H1 (cell line): ENCODE measurements around the gene ERGIC3. TPM values are rescaled to one million over a fixed set of nuclear protein-coding genes. Genes with fewer than 3 reads are reported as not detected.

Experiments
- CTCF ChIA-PET: fragments of 300-600 bp; sonication (Branson Sonifier 250); formaldehyde crosslinking; loops from one replicate; lab custom pipeline; 2021; ENCODE audit not compliant: partially characterized antibody; lab: Charles Lee
- POLR2A ChIA-PET: fragments of 300-600 bp; sonication (Branson Sonifier 250); formaldehyde crosslinking; loops from one replicate; lab custom pipeline; 2021; ENCODE audit warnings: inconsistent platforms; ENCODE audit not compliant: partially characterized antibody; lab: Charles Lee
- DNase-seq, 2 experiments: peaks; one replicate each; pipeline versions ENCODE4 v3.0.0 to v3.0.0-alpha.2; 2010 to 2022; ENCODE audit warnings: low spot score in 2 of 2, low read depth in 1 of 2, mixed read lengths in 1 of 2
- FAIRE-seq: peaks from 2 replicates; lab custom pipeline; 2011; peaks lifted over from hg19 to GRCh38; lab: Jason Lieb, UNC
- H2AFZ ChIP-seq: 2 replicates; pipeline ENCODE4 v1.8.1; 2012; ENCODE audit warnings: low read length, inconsistent platforms
- H2AK5ac ChIP-seq: 2 replicates; pipeline ENCODE4 v1.6.1; 2013; ENCODE audit warnings: low read depth, low read length
- H2BK120ac ChIP-seq: replicated peaks from 2 replicates; pipeline ENCODE3; 2013; ENCODE audit warnings: low read depth, low read length, inconsistent platforms
- H2BK12ac ChIP-seq: 2 replicates; pipeline ENCODE4 v1.6.1; 2013; ENCODE audit warnings: low read depth, low read length
- H2BK15ac ChIP-seq: 2 replicates; pipeline ENCODE4 v1.6.1; 2013; ENCODE audit warnings: low read length
- H2BK20ac ChIP-seq: 2 replicates; pipeline ENCODE4 v1.6.1; 2013; ENCODE audit warnings: low read length
- H2BK5ac ChIP-seq: 2 replicates; pipeline ENCODE4 v1.6.1; 2013; ENCODE audit warnings: low read depth, low read length
- H3K14ac ChIP-seq: 2 replicates; pipeline ENCODE4 v1.6.1; 2013; ENCODE audit warnings: inconsistent platforms; ENCODE audit not compliant: insufficient read length
- H3K18ac ChIP-seq: 2 replicates; pipeline ENCODE4 v1.6.1; 2013; ENCODE audit warnings: low read length; ENCODE audit errors: extremely low read depth
- H3K23ac ChIP-seq: 2 replicates; pipeline ENCODE4 v1.6.1; 2013; ENCODE audit warnings: inconsistent platforms; ENCODE audit not compliant: insufficient read length
- H3K23me2 ChIP-seq: 2 replicates; pipeline ENCODE4 v1.6.1; 2013; ENCODE audit warnings: low read depth, low read length
- H3K27ac ChIP-seq: 2 replicates; pipeline ENCODE4 v1.6.1; 2011; ENCODE audit warnings: low read depth, low read length, inconsistent platforms
- H3K27me3 ChIP-seq, 4 experiments: replicated peaks in 1 of 4; 1 replicate in 1 of 4; 2 replicates in 3 of 4; pipeline versions ENCODE4 v1.6.1 to v1.8.1; 2011 to 2013; ENCODE audit warnings: low read length in 3 of 4, mild to moderate bottlenecking in 3 of 4, inconsistent platforms in 2 of 4, mixed read lengths in 2 of 4, moderate library complexity in 1 of 4; ENCODE audit not compliant: control insufficient read depth in 3 of 4, insufficient read depth in 3 of 4; ENCODE audit errors: extremely low read depth in 1 of 4
- H3K36me3 ChIP-seq, 4 experiments: 2 replicates each; pipeline versions ENCODE4 v1.6.1 to v1.8.1; 2011 to 2013; ENCODE audit warnings: mild to moderate bottlenecking in 4 of 4, low read length in 3 of 4, moderate library complexity in 2 of 4, control low read depth in 1 of 4, inconsistent platforms in 1 of 4; ENCODE audit not compliant: insufficient read depth in 4 of 4, control insufficient read depth in 2 of 4
- H3K4ac ChIP-seq: replicated peaks from 2 replicates; pipeline ENCODE3; 2013; ENCODE audit warnings: low read length, low read depth, mixed read lengths, inconsistent platforms; ENCODE audit not compliant: insufficient read length
- H3K4me1 ChIP-seq, 4 experiments: replicated peaks in 1 of 4; 1 replicate in 1 of 4; 2 replicates in 3 of 4; pipeline versions ENCODE4 v1.6.1 to v1.8.1; 2011 to 2013; ENCODE audit warnings: low read length in 3 of 4, inconsistent platforms in 2 of 4, mixed read lengths in 1 of 4; ENCODE audit not compliant: insufficient read depth in 4 of 4, control insufficient read depth in 3 of 4
- H3K4me2 ChIP-seq, 2 experiments: 2 replicates each; pipeline versions ENCODE4 v1.6.1 to v1.8.1; 2011 to 2013; ENCODE audit warnings: low read depth in 2 of 2, low read length in 2 of 2, control low read depth in 1 of 2, inconsistent platforms in 1 of 2, mild to moderate bottlenecking in 1 of 2; ENCODE audit not compliant: insufficient read depth in 1 of 2
- H3K4me3 ChIP-seq, 4 experiments: fragments of 200-600, 300-600 bp in 1 of 4; sonication (generic), shearing (Covaris generic), sonication (Bioruptor Twin) in 1 of 4; 2 replicates each; pipeline versions ENCODE4 v1.5.1 to v1.8.1; 2011 to 2016; ENCODE audit warnings: low read length in 4 of 4, low read depth in 3 of 4, control low read depth in 2 of 4, inconsistent platforms in 2 of 4, mild to moderate bottlenecking in 2 of 4, mixed read lengths in 1 of 4, moderate library complexity in 1 of 4; ENCODE audit not compliant: insufficient read depth in 2 of 4; ENCODE audit errors: extremely low read depth in 1 of 4
- H3K56ac ChIP-seq: replicated peaks from 2 replicates; pipeline ENCODE3; 2013; ENCODE audit warnings: low read depth, mild to moderate bottlenecking, mixed read lengths, low read length, inconsistent platforms; ENCODE audit not compliant: insufficient read length
- H3K79me1 ChIP-seq: 2 replicates; pipeline ENCODE4 v1.6.1; 2013; ENCODE audit warnings: low read depth, low read length, control low read depth
- H3K79me2 ChIP-seq, 2 experiments: 2 replicates each; pipeline versions ENCODE4 v1.6.1 to v1.8.1; 2012 to 2013; ENCODE audit warnings: low read length in 2 of 2, mild to moderate bottlenecking in 2 of 2, inconsistent platforms in 1 of 2; ENCODE audit not compliant: insufficient read depth in 2 of 2, control insufficient read depth in 1 of 2
- H3K9ac ChIP-seq, 4 experiments: replicated peaks in 1 of 4; 1 replicate in 1 of 4; 2 replicates in 3 of 4; pipeline versions ENCODE4 v1.6.1 to v1.8.1; 2011 to 2013; ENCODE audit warnings: low read depth in 3 of 4, low read length in 3 of 4, control low read depth in 2 of 4, mild to moderate bottlenecking in 2 of 4, moderate library complexity in 2 of 4, inconsistent platforms in 1 of 4; ENCODE audit errors: extremely low read depth in 1 of 4
- H3K9me3 ChIP-seq, 2 experiments: 2 replicates each; pipeline versions ENCODE4 v1.6.1 to v1.8.1; 2012 to 2013; ENCODE audit warnings: mild to moderate bottlenecking in 2 of 2, moderate library complexity in 2 of 2, control low read depth in 1 of 2, inconsistent platforms in 1 of 2, low read depth in 1 of 2, low read length in 1 of 2, mixed read lengths in 1 of 2; ENCODE audit not compliant: insufficient read depth in 2 of 2
- H4K20me1 ChIP-seq, 2 experiments: replicated peaks in 1 of 2; 2 replicates each; pipeline versions ENCODE3 to v1.8.1; 2011 to 2013; ENCODE audit warnings: inconsistent platforms in 2 of 2, low read length in 2 of 2, mild to moderate bottlenecking in 1 of 2; ENCODE audit not compliant: insufficient read depth in 2 of 2, control insufficient read depth in 1 of 2
- H4K5ac ChIP-seq: 2 replicates; pipeline ENCODE4 v1.6.1; 2013; ENCODE audit warnings: low read length, low read depth, mixed read lengths, inconsistent platforms; ENCODE audit not compliant: insufficient read length
- H4K8ac ChIP-seq: 2 replicates; pipeline ENCODE4 v1.8.0; 2013; ENCODE audit warnings: mild to moderate bottlenecking, moderate library complexity, low read length, inconsistent platforms; ENCODE audit not compliant: insufficient read depth; ENCODE audit errors: extremely low read depth
- H4K91ac ChIP-seq: replicated peaks from 2 replicates; pipeline ENCODE3; 2013; ENCODE audit warnings: low read length, mixed read lengths, inconsistent platforms; ENCODE audit not compliant: insufficient read length
- CBX5 ChIP-seq: fragments of 300-800, 300-1000 bp; sonication (generic); IDR thresholded peaks from 2 replicates; pipeline ENCODE4 v1.7.1; 2016; ENCODE audit warnings: antibody characterized with exemption, low read length, low read depth
- GTF2F1 ChIP-seq: IDR thresholded peaks from 2 replicates; pipeline ENCODE4 v1.6.1; 2012; ENCODE audit warnings: low read depth, low read length, improper control_type of control experiment, borderline replicate concordance
- HDAC2 ChIP-seq, 2 experiments: fragments of 300-600 bp in 1 of 2; sonication (generic) in 1 of 2; IDR thresholded peaks; 2 replicates each; pipeline ENCODE4 v1.6.1; 2011 to 2012; ENCODE audit warnings: low read depth in 2 of 2, low read length in 2 of 2, mild to moderate bottlenecking in 2 of 2, moderate library complexity in 2 of 2, borderline replicate concordance in 1 of 2, inconsistent platforms in 1 of 2
- KDM1A ChIP-seq: fragments of 200-600, 300-600 bp; sonication (generic); IDR thresholded peaks from 2 replicates; pipeline ENCODE4 v1.7.1; 2016; ENCODE audit warnings: mild to moderate bottlenecking, low read length, borderline replicate concordance
- POLR2A ChIP-seq, 2 experiments: IDR thresholded peaks; 1 replicate in 1 of 2; 2 replicates in 1 of 2; pipeline ENCODE4 v1.6.1; 2011; ENCODE audit warnings: low read depth in 2 of 2, low read length in 2 of 2, mild to moderate bottlenecking in 2 of 2; ENCODE audit errors: control extremely low read depth in 1 of 2
- POU5F1 ChIP-seq: IDR thresholded peaks from 2 replicates; pipeline ENCODE4 v1.6.1; 2011; ENCODE audit warnings: low read depth, mild to moderate bottlenecking, low read length, moderate library complexity
- RXRA ChIP-seq: IDR thresholded peaks from 2 replicates; pipeline ENCODE4 v1.6.1; 2011; ENCODE audit warnings: low read depth, mild to moderate bottlenecking, low read length, moderate library complexity; ENCODE audit not compliant: insufficient read depth
- SIX5 ChIP-seq: IDR thresholded peaks from 2 replicates; pipeline ENCODE4 v1.6.1; 2011; ENCODE audit warnings: mild to moderate bottlenecking, low read depth, low read length
- SP4 ChIP-seq: IDR thresholded peaks from 2 replicates; pipeline ENCODE4 v1.6.1; 2012; ENCODE audit warnings: low read length, inconsistent platforms
- TAF1 ChIP-seq: IDR thresholded peaks from 2 replicates; pipeline ENCODE4 v1.6.1; 2011; ENCODE audit warnings: mild to moderate bottlenecking, low read depth, low read length
- TCF12 ChIP-seq: IDR thresholded peaks from 2 replicates; pipeline ENCODE4 v1.6.1; 2011; ENCODE audit warnings: low read depth, mild to moderate bottlenecking, low read length
- TEAD4 ChIP-seq: IDR thresholded peaks from 2 replicates; pipeline ENCODE4 v1.6.1; 2012; ENCODE audit warnings: low read depth, low read length, inconsistent platforms, mixed read lengths
- WGBS, 2 experiments: shearing (Covaris generic) in 1 of 2; methylation state at CpG; one replicate each; pipeline versions ENCODE4 v1.1.6 to v1.1.7; 2013 to 2015; ENCODE audit warnings: low lambda C conversion rate in 2 of 2, mixed read lengths in 2 of 2, inconsistent platforms in 1 of 2, low coverage in 1 of 2, missing lambda C conversion rate in 1 of 2; ENCODE audit not compliant: insufficient replicate concordance in 2 of 2, insufficient coverage in 1 of 2, insufficient read length in 1 of 2; ENCODE audit errors: extremely low coverage in 1 of 2, missing lambda C conversion rate in 1 of 2; 5-methylcytosine and 5-hydroxymethylcytosine counted together
- polyA plus RNA-seq, 7 experiments: library from polyadenylated mRNA; depleted of rRNA in 3 of 7; stranded (reverse) in 5 of 7; unstranded in 2 of 7; fragments of >200 nt in 5 of 7; fragments of 200-250 nt in 2 of 7; gene quantifications; 1 replicate in 5 of 7; 2 replicates in 1 of 7; 4 replicates in 1 of 7; pipeline versions ENCODE4 v1.2.1 to v1.2.3, GENCODE V29; 2011 to 2013; ENCODE audit warnings: missing spikeins in 2 of 7, mixed read lengths in 2 of 7
- total RNA-seq: library from RNA; stranded (reverse); fragmentation: NEBNext Ultra II Directional; extraction: Animal tissue kit (Norgen Biotek cat#: 25700); gene quantifications from 2 replicates; pipeline ENCODE4 v1.2.1, GENCODE V29; 2021
- TF ChIP-seq, protein P1 (sequence below): IDR thresholded peaks from 2 replicates; pipeline ENCODE4 v1.6.1; 2011; ENCODE audit warnings: low read depth, mild to moderate bottlenecking, low read length; ENCODE audit not compliant: insufficient read depth

ERGIC3 gene
- total and polyA plus RNA-seq, 2 of the 8 experiments (the other 6 are each of a cell fraction or from before 2014, with no cell fraction given), result 178 to 341 TPM

DNA sequence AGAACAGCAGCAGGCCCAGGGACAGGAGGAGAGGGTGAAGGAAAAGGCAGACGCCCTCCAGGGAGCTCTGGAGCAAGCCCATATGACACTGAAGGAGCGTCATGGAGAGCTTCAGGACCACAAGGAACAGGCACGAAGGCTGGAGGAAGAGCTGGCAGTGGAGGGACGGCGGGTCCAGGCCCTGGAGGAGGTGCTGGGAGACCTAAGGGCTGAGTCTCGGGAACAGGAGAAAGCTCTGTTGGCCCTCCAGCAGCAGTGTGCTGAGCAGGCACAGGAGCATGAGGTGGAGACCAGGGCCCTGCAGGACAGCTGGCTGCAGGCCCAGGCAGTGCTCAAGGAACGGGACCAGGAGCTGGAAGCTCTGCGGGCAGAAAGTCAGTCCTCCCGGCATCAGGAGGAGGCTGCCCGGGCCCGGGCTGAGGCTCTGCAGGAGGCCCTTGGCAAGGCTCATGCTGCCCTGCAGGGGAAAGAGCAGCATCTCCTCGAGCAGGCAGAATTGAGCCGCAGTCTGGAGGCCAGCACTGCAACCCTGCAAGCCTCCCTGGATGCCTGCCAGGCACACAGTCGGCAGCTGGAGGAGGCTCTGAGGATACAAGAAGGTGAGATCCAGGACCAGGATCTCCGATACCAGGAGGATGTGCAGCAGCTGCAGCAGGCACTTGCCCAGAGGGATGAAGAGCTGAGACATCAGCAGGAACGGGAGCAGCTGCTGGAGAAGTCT is 37.9 kb upstream of the ERGIC3 start:
- H2BK12ac ChIP-seq, result no peak overlapping the region
- H2AK5ac ChIP-seq, result no peak overlapping the region
- 92% methylated on average over 16 of the region's 16 CpGs; no CpG with 5 or more reads in 1 of the 2 experiments for WGBS, 2 experiments
- no peaks in the 10 kb centered on the region for H3K9me3 ChIP-seq
- no peak overlapping the region for H4K91ac ChIP-seq
- H3K79me1 ChIP-seq, result no peaks in the 10 kb centered on the region
- ChIA-PET POLR2A (interaction anchor here (0.7 to 1.8 kb wide), 4 partner anchors 9 to 49 kb away, joined by 3 to 8 read pairs (median 4); partner anchors contain the start of gene CEP250), CTCF (interaction anchor here (0.6 to 3.1 kb wide), 7 partner anchors 8 to 400 kb away, joined by 3 to 15 read pairs (median 5); no protein-coding TSS in a partner anchor)
- no peak overlapping the region for H3K4me2 ChIP-seq
- H3K14ac ChIP-seq, result no peak overlapping the region
- H4K5ac ChIP-seq, result no peak overlapping the region
- no peak overlapping the region for H3K18ac ChIP-seq
- H2BK5ac ChIP-seq, result no peak overlapping the region
- no peak overlapping the region for H2BK15ac ChIP-seq
- H2BK20ac ChIP-seq, result no peak overlapping the region
- H2BK120ac ChIP-seq, result no peak overlapping the region
- H3K27ac ChIP-seq, result no peak overlapping the region
- H3K23ac ChIP-seq, result no peak overlapping the region
- FAIRE-seq (no peak), DNase-seq (no peak)
- H3K4me1 ChIP-seq, result no peaks in the 10 kb centered on the region
- no peaks in the 10 kb centered on the region for H3K79me2 ChIP-seq
- H3K4ac ChIP-seq, result no peak overlapping the region
- no peaks in the 10 kb centered on the region for H4K20me1 ChIP-seq
- no peak overlapping the region for H2AFZ ChIP-seq
- no peaks in the 10 kb centered on the region; the same call in 1 of the 2 replicates for H3K23me2 ChIP-seq
- H3K4me3 ChIP-seq, result no peak overlapping the region
- H3K36me3 ChIP-seq, result peaks cover 13 to 51% (median 40%) of the 10 kb centered on the region in 4 experiments; a peak in 7 of 8 replicates
- H3K56ac ChIP-seq, result no peak overlapping the region
- H3K27me3 ChIP-seq, result no peaks in the 10 kb centered on the region
- H3K9ac ChIP-seq, result no peak overlapping the region; a peak in 1 of 7 replicates
- no peak overlapping the region for H4K8ac ChIP-seq
- TF ChIP-seq POU5F1 (no peak), SP4 (no peak), CBX5 (no peak), TCF12 (no peak), POLR2A (IDR thresholded peaks at IDR 0.05; ENCODE audit: control extremely low read depth in 1 of 2, low read depth in 2 of 2, low read length in 2 of 2) (no peak), TEAD4 (no peak), GTF2F1 (no peak), HDAC2 (IDR thresholded peaks at IDR 0.05; ENCODE audit: borderline replicate concordance in 1 of 2, low read depth in 2 of 2, low read length in 2 of 2) (no peak), SIX5 (no peak), TAF1 (no peak), RXRA (no peak), KDM1A (no peak)
- TF ChIP-seq, protein P1, sequence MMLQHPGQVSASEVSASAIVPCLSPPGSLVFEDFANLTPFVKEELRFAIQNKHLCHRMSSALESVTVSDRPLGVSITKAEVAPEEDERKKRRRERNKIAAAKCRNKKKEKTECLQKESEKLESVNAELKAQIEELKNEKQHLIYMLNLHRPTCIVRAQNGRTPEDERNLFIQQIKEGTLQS, result no peak
